GM18951 (cell line): Measurements from ENCODE around the gene MYO15A.

Experiments used
- POLR2A ChIP-seq: IDR thresholded peaks from 4 replicates; pipeline ENCODE4 v1.6.1; 2011; ENCODE audit warnings: mild to moderate bottlenecking; ENCODE audit not compliant: insufficient read length, insufficient read depth; ENCODE audit errors: extremely low read depth
- in situ Hi-C: fragments of 300-500 bp; cut with MboI; formaldehyde crosslinking; loops from one replicate; pipeline ENCODE4 v1.12.0; 2022; ENCODE audit warnings: low sequenced_read_pairs, mixed read lengths, inconsistent platforms; ENCODE audit not compliant: unreplicated experiment

Gene MYO15A

GRCh38 chr17:18224387-18225120 is 116.0 kb downstream of the MYO15A start:
- in situ Hi-C loops = no loop called here
- no peak for TF ChIP-seq POLR2A

GRCh38 chr17:18225121-18225641 is 116.6 kb downstream of the MYO15A start, which contains the start of gene LLGL1:
Gene LLGL1, plus strand, starts transcription at chr17:18225635. Its CDS starts 48 bp downstream, at chr17:18225683.
- no peak for TF ChIP-seq POLR2A
- in situ Hi-C loops = no loop called here

DNA sequence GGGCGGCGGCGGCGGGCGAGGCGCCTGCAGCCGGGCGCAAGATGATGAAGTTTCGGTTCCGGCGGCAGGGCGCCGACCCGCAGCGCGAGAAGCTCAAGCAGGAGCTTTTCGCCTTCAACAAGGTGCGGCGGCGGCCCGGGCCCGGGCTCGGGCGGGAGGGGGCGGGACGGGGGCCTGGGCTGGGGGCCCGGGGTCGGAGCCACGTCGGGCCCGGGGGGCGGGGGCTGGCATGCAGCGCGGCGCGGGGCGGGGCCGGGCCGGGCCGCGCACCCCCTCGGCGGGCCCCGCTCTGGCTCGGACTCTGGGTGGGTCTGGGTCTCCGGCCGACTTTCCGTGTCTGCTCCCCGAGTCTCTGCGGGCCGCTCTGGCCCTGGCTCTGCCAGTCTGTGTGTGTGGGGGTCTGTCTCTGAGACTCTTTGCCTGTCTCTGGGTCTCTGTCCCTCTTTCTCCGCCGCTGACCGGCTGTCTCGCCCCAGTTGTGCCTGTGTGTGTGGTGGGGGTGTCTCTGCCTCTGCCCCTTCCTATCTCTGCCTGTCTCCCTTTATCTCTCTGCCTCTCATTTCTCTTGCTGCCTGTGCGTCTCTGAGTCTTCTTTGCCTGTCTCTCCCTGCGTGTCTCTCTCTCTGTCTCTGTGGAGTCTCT is 117.2 kb downstream of the MYO15A start:
- TF ChIP-seq POLR2A = peak; percentile 39
- in situ Hi-C loops = no loop called here

- in situ Hi-C loops = no loop called here
- no peak for TF ChIP-seq POLR2A
These were observed 117.9 kb downstream of the MYO15A start for GRCh38 chr17:18226284-18226945.

DNA sequence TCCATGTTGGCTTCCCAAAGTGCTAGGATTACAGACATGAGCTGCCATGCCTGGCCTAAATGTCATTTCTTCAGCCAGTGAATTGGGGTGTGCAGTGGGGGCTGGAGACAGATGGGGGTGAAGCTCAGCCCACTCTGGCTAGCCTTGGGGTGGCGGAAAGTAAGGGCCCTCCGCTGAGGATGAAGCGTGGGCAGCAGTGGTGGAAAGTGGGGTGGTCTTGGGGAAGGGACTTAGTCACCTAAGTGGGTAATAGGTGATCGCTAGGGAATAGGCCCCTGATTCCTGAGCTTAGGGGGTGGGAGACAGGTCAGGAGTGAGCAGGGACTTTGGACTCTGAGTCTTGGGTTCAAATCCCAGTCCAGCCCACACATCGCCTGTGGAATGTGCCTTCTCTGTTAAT is 119.1 kb downstream of the MYO15A start:
- TF ChIP-seq POLR2A = no peak
- in situ Hi-C loops = no loop called here

DNA sequence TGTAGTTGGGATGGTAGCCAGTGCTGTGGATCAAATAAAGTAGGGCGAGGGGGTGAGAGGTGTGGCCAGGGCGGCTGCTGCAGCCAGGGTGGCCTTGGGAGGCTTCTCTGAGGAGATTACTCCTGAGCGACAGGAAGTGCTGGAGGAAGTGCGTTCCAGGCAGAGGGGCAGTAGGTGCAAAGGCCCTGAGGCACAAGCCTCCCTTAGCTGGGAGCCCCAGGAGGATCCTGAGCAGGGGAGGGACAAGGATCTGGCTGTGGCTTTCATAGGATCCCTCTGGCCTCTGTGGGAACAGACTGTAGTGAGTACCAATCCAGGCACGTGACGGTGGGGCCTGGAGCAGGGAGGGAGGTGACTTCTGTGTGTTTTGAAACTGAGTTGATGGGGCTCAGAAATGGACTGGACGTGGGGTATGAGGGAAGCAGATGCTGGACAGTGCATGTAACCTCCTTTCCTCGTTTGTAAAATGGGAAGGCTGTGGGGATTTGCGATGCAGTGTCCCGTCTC is 119.7 kb downstream of the MYO15A start:
- in situ Hi-C loops = no loop called here
- no peak for TF ChIP-seq POLR2A

DNA sequence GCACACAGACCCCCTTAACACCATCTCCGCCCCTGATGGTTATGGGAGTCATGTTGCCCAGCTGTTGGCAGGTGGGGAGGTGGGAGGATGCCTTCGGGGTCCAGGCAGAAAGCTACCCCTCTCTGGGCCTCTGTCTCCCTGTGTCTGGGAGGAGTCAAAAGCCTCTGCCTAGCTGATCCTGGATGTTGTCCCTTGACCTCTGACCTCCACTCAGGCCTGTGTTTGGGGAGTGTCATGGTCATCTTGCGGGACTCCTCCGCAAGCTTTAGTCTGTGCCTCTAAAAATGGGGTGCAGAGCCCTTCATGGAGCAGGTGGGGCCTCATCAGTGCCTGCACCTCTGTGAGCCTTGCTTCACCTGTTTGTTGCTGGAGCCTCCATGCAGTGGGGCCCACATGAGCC is 120.7 kb downstream of the MYO15A start:
- in situ Hi-C loops = no loop called here
- no peak for TF ChIP-seq POLR2A
